Rectal smooth muscle tissue (tissue), 1 donor: ENCODE results near the gene KRTAP10-1.
"Not testable (repeated sequence)": the region's sequence is repeated elsewhere in the genome, so short reads cannot be mapped to it uniquely, and the experiment has no call there.

Experiments
- H3K27ac ChIP-seq: one replicate; pipeline ENCODE4 v1.7.0; 2013; ENCODE audit warnings: low read depth, low read length, inconsistent platforms
- H3K27me3 ChIP-seq: one replicate; pipeline ENCODE4 v1.7.0; 2013; ENCODE audit warnings: low read length; ENCODE audit not compliant: control insufficient read depth, insufficient read depth
- H3K36me3 ChIP-seq: one replicate; pipeline ENCODE4 v1.7.0; 2013; ENCODE audit warnings: low read length; ENCODE audit not compliant: control insufficient read depth, insufficient read depth
- H3K4me1 ChIP-seq: one replicate; pipeline ENCODE4 v1.7.0; 2013; ENCODE audit warnings: low read length; ENCODE audit not compliant: control insufficient read depth, insufficient read depth
- H3K4me3 ChIP-seq: one replicate; pipeline ENCODE4 v1.7.0; 2013; ENCODE audit warnings: low read length
- H3K9ac ChIP-seq: one replicate; pipeline ENCODE4 v1.7.0; 2013; ENCODE audit warnings: low read length

KRTAP10-1 gene, protein sequence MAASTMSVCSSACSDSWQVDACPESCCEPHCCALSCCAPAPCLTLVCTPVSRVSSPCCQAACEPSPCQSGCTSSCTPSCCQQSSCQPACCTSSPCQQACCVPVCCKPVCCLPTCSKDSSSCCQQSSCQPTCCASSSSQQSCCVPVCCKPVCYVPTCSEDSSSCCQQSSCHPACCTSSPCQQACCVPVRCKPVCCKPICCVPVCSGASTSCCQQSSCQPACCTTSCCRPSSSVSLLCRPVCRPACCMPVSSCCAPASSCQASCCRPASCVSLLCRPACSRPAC

DNA sequence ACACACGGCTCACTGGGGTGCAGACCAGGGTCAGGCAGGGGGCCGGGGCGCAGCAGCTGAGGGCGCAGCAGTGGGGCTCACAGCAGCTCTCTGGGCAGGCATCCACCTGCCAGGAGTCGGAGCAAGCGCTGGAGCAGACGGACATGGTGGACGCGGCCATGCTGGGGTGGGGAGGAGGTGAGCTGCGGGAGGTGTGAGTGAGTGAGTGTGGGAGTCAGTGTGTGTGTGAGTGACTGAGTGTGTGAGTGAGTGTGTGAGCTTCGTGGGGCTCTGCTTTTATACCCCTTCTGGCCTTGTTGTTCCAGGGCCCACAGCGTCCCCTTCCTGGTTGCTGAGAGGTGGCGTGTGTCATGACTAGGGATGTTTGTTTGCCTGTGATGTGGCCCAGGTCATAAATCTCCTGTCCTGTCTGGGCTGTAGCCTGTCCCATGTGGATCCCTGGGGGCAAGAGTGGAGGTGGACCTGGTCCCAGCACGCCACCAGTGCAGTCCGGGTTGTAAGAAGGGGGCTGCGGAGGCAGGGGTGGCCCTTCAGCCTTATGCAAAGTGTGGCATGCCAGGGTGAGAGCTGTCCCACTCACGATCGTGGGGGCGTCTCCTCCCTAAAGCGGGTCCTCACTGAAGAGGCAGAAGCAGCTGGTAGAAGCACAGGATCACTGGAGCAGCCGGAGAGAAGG, at the start of gene KRTAP10-1:
KRTAP10-1 (minus strand) TSS at position 205 of the 676 bp plus-strand sequence; CDS start at position 160, 45 bp downstream.
- no peak within 1 kb of the TSS for H3K9ac ChIP-seq
- no peaks in the 10 kb centered on the region for H3K36me3 ChIP-seq
- no peak within 1 kb of the TSS for H3K27ac ChIP-seq
- H3K27me3 ChIP-seq, result no peaks in the 10 kb centered on the region
- no peak within 1 kb of the TSS for H3K4me3 ChIP-seq
- no peaks in the 10 kb centered on the region for H3K4me1 ChIP-seq

DNA sequence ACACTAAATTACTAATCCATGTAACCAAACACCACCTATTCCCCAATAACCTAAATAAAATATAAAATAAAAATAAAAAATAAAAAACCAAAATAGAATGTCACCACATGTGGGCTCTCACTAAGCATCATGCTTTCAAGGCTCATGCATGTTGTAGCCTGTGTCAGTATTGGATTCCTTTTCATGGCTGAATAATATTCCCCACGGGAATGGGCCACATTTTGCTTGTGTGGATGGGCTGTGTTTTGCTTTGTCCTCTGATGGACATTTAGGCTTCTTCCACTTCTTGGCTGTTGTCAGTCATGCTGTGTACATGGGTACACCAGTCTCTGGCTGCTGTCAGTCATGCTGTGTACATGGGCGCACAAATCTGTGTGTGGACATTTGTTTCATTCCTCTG, 49.1 kb upstream of the KRTAP10-1 start:
- no peak overlapping the region for H3K4me3 ChIP-seq
- H3K4me1 ChIP-seq, result no peaks in the 10 kb centered on the region
- H3K36me3 ChIP-seq, result no peaks in the 10 kb centered on the region
- H3K27me3 ChIP-seq, result peaks cover 2% of the 10 kb centered on the region
- no peak overlapping the region for H3K27ac ChIP-seq
- no peak overlapping the region for H3K9ac ChIP-seq

DNA sequence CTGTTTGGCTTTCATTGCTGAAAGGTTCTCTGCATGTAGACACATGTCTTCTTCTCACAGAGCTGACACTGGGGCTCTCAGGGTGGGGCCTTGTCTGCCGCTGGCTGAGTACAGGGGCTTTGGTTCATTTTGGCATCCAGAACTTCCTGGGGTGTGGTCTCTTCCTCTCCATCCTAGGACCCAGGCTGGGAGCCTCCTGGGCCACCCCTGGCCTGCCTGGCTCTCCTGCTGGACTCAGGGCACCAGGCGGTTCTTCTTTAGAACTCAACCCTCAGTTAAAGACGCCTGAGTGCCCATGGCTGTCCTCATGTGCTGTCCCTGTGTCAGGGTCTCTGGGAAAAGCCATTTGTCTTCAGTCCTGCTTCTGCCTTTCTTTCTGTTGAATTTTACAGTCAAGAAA, 45.9 kb upstream of the KRTAP10-1 start:
- no peak overlapping the region for H3K4me3 ChIP-seq
- no peak overlapping the region for H3K27ac ChIP-seq
- H3K27me3 ChIP-seq, result peaks cover 2% of the 10 kb centered on the region
- no peaks in the 10 kb centered on the region for H3K36me3 ChIP-seq
- H3K9ac ChIP-seq, result no peak overlapping the region
- H3K4me1 ChIP-seq, result no peaks in the 10 kb centered on the region

DNA sequence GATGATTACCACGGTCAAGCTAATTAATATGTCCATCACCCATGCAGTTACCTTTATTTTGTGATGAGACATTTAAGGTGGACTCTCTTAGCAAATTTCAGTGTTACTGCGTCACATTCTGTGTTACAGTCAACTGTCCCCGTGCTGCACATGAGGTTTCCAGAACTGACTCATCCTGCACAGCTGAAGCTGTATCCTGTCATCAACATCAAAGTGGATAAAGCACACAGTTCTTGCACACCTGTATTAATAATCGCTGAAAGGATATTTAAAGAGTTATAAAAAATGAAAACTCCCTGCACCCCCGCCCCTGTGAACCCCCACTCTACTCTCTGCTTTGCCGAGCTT, 43.8 kb upstream of the KRTAP10-1 start:
- H3K4me3 ChIP-seq, result no peak overlapping the region
- H3K4me1 ChIP-seq, result no peaks in the 10 kb centered on the region
- no peaks in the 10 kb centered on the region for H3K27me3 ChIP-seq
- H3K27ac ChIP-seq, result no peak overlapping the region
- no peak overlapping the region for H3K9ac ChIP-seq
- no peaks in the 10 kb centered on the region for H3K36me3 ChIP-seq

DNA sequence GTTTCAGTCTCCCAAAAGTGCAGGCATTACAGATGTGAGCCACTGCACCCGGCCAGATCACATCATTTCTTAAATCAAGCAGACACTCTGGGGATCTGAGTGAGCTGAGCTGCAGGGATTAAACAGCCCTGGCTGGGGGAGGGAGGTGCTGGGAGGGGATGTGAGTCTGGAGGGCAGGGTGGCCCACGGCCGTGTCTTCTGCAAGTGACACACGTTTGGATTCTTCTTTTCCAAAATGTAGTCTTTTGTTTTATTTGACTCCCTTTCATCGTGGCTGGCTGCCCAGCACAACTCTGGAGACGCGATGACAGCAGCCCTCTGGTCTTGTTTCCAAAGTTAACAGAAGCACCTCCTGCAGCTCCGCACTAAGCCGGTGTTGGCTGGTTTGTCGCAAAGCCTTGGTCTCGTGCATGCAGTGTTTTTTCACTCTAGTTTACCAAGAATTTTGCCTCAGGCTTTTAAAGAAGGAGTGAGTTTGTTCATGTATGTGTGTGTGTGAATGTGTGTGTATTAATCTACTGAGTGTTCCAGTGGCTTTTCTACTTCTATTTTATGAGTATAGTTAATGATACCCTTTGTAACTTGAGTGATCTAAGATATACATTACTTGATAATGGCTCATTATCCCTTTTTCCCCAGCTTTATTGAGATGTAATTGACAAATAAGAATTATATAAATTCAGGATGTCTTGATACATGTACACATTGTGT, 43.2 kb upstream of the KRTAP10-1 start:
- Histone ChIP-seq H3K9ac (no peak overlapping the region), H3K4me1 (no peaks in the 10 kb centered on the region), H3K36me3 (no peaks in the 10 kb centered on the region), H3K27me3 (no peaks in the 10 kb centered on the region), H3K4me3 (no peak overlapping the region), H3K27ac (no peak overlapping the region)

DNA sequence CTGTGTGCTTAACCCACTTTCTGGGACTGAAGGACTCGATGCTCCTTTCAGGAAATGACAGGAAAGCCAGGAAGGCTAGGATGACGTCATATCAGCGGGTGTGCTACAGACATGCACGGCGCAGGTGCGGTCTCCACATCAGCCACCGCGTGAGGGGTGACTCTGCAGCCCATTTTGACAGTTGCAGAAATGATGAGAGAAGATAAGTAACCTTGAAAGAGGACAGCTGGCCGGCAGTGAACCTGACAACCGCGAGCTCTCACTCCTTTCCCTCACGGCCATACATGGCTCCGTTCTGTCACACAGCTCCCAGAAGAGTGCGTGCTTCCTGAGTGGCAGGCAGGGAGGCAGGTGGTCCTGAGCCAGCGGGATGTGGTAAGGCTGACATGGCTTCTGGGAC, 42.1 kb upstream of the KRTAP10-1 start:
- H3K9ac ChIP-seq, result no peak overlapping the region
- H3K27ac ChIP-seq, result no peak overlapping the region
- H3K4me3 ChIP-seq, result no peak overlapping the region
- no peaks in the 10 kb centered on the region for H3K36me3 ChIP-seq
- no peaks in the 10 kb centered on the region for H3K27me3 ChIP-seq
- no peaks in the 10 kb centered on the region for H3K4me1 ChIP-seq

DNA sequence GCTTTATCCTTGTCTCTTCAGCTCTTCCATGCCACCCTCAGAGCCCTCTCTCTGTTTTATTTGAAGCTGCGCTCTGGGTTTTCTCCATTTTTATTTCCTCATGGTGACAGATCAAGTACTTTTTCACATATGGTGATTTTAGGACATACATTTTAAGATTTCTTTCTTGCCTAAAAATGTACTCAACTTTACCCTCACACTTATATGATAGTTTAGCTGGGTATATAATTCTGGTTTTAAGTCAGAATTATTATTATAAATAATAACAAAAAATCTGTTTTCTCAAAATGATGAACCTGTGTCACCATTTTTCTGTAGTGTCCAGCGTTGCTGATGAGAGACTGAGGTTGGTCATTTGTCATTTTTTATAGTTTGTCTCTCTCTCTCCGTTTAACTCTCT, 41.2 kb upstream of the KRTAP10-1 start:
- Histone ChIP-seq H3K36me3 (no peaks in the 10 kb centered on the region), H3K4me3 (no peak overlapping the region), H3K27me3 (no peaks in the 10 kb centered on the region), H3K9ac (no peak overlapping the region), H3K4me1 (no peaks in the 10 kb centered on the region), H3K27ac (no peak overlapping the region)

DNA sequence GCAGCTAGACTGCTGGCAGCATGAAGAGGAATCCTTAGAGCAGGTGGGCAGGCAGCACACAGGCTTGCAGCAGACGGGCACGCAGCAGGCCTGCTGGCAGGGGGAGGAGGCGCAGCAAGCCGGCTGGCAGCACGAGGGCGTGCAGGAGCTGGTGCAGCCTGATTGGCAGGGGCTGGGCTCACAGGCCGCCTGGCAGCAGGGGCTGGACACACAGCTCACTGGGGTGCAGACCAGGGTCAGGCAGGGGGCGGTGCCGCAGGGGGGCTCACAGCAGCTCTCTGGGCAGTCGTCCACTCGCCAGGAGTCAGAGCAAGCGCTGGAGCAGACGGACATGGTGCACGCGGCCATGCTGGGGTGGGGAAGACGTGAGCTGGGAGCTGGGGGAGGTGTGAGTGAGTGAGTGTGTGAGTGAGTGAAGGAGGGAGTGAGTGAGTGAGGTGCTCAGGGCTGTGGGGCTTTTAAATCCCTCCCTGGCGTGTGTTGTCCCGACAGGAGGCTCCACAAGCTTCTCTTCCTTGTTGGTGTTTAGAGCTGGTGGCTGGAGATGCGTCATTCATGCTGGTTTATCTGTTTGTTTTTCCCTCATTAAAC, 40.3 kb upstream of the KRTAP10-1 start, which contains the start of gene KRTAP10-5:
KRTAP10-5 (minus strand) TSS at position 374 of the 591 bp plus-strand sequence; CDS start at position 348, 26 bp downstream.
- not testable (repeated sequence) for H3K9ac ChIP-seq, H3K4me3 ChIP-seq

DNA sequence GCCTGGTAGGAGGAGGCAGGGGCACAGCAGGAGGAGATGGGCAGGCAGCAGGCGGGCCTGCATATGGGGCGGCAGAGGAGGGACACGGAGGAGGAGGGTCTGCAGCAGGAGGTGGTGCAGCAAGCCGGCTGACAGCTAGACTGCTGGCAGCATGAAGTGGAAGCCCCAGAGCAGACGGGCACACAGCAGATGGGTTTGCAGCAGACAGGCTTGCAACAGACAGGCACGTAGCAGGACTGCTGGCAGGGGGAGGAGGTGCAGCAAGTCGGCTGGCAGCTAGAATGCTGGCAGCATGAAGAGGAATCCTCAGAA, 39.8 kb upstream of the KRTAP10-1 start:
- Histone ChIP-seq H3K4me1 (no peaks in the 10 kb centered on the region), H3K27ac (no peak overlapping the region), H3K4me3 (no peak overlapping the region), H3K27me3 (no peaks in the 10 kb centered on the region), H3K9ac (no peak overlapping the region), H3K36me3 (no peaks in the 10 kb centered on the region)

More for the DNA sequence above, 40.3 kb upstream of the KRTAP10-1 start, which contains the start of gene KRTAP10-5:
- H3K4me1 ChIP-seq, H3K27me3 ChIP-seq, H3K27ac ChIP-seq, H3K36me3 ChIP-seq: not testable (repeated sequence)

DNA sequence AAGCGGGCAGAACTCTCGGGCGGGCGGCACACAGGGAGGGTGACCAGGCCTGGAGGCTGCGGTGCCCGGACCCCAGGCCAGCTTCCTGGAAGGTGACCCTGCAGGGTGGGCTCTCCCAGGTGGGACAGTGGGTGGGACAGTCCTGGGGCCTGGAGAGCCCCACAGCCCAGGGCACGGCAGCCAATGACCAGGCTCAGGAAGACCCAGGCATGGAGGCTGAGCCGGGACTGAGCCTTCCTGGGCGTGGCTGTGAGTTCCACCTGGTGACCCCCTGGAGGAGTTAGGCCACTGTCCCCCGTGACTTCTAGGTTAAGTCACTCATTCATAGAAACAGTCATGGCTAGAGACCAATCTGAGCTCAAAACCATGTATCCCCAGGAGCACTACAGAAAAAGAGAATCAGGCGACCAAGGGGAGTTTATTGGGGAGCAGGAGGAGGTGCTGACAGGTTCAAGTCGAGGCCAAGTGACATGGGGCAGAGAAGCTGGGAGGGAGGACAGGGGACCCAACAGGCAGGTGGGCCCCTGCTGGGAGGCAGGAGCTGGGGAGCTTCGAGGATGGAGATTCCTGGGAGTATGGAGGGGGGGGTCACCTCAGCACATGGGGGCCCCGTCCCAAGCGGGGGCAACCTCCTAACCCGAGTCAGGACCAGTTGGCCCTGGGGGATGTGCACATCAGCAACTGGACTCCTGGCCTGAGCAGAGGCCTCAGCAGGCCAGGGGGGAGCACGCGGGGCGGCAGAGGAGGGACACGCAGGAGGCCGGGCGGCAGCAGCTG, 39.2 kb upstream of the KRTAP10-1 start:
- Histone ChIP-seq H3K27ac (no peak overlapping the region), H3K9ac (no peak overlapping the region), H3K27me3 (no peaks in the 10 kb centered on the region), H3K4me1 (no peaks in the 10 kb centered on the region), H3K4me3 (no peak overlapping the region), H3K36me3 (no peaks in the 10 kb centered on the region)

DNA sequence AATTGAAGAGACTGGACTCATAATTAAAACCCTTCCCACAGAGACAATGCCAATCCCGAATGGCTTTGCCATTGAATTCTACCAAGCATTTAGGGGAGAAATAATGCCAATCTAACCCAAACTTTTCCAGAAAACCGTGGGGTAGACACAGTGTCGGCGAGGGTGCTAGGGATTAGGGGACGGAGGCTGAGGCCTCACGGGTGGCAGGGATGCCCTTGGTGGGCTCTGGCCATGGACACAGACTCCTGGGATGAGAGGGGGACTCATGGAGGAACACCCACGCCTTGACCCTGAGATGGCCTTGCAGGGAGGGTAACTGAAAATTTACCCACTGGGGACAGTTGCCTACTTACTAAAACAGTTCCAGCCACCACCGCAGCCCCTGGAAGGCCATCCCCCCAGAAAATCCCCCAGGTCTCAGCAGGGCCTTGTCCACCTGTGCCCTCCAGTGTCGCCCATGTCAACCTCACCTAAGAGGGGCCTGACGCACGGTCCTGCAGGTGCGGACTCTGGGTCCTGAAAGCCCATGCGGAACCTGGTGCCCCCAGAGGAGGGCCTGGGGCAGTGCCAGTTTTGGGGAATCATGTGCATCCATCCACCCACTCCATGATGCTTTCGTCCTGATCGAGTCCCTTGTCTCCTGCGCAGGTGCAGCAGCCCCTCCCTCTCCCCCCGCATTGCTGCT, 38.5 kb upstream of the KRTAP10-1 start:
- Histone ChIP-seq H3K4me1 (no peaks in the 10 kb centered on the region), H3K27ac (no peak overlapping the region), H3K36me3 (no peaks in the 10 kb centered on the region), H3K4me3 (no peak overlapping the region), H3K27me3 (no peaks in the 10 kb centered on the region), H3K9ac (no peak overlapping the region)
